ENCODE results near the gene METTL16.

GRCh38 chr17:2369039-2369438, 142.6 kb downstream of the METTL16 start:
- TF ChIP-seq EZH2phosphoT487 (IDR thresholded peaks at IDR 0.05; ENCODE audit: insufficient read depth, low read depth) (no peak), EZH2 (IDR thresholded peaks at IDR 0.05; ENCODE audit: insufficient read depth, poor library complexity, severe bottlenecking) (no peak)
